ENCODE measurements around the gene SMARCA1.

DNA sequence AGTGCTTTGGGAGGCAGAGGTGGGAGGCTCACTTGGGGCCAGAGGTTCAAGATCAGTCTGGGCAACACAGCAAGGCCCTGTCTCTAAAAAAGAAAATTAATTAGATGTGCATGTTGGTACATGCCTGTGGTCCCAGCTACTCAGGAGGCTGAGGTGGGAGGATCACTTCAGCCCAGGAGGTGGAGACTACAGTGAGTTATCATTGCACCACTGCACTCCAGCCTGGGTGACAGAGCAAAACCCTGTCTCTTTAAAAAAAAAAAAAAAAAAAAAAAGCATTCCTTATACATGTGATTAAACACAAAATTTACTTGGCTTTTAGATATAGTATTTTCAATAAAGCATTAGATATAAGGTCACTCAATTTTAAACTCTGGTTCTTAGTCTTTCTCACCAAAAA is 34.9 kb downstream of the SMARCA1 start:
- TF ChIP-seq RFX5 (IDR thresholded peaks at IDR 0.05; ENCODE audit: low read depth, low read length) (no peak), REPIN1 (CRISPR knock-in tag; IDR thresholded peaks at IDR 0.05; ENCODE audit: borderline replicate concordance, low read depth) (no peak), CREB1 (IDR thresholded peaks at IDR 0.05) (no peak), CREB1 (CRISPR knock-in tag; IDR thresholded peaks at IDR 0.05) (no peak), SYNCRIP (IDR thresholded peaks at IDR 0.05; ENCODE audit: insufficient read depth, low read depth, low read length) (no peak), EP300 (IDR thresholded peaks at IDR 0.05; ENCODE audit: low read depth in 2 of 2, low read length in 2 of 2) (no peak), EP300 (CRISPR knock-in tag; IDR thresholded peaks at IDR 0.05; ENCODE audit: borderline replicate concordance) (no peak), TP53 (CRISPR knock-in tag; conservative IDR thresholded peaks at IDR 0.05) (no peak), BRCA1 (CRISPR knock-in tag; IDR thresholded peaks at IDR 0.05) (no peak), THYN1 (CRISPR knock-in tag; IDR thresholded peaks at IDR 0.05; ENCODE audit: borderline replicate concordance, low read depth) (no peak), CTCF (CRISPR knock-in tag; IDR thresholded peaks at IDR 0.05) (no peak), POLR2AphosphoS5 (IDR thresholded peaks at IDR 0.05; ENCODE audit: low read depth, low read length) (no peak), RBM22 (optimal IDR thresholded peaks at IDR 0.05; ENCODE audit: low read length) (no peak)
- TF ChIP-seq, protein P1, sequence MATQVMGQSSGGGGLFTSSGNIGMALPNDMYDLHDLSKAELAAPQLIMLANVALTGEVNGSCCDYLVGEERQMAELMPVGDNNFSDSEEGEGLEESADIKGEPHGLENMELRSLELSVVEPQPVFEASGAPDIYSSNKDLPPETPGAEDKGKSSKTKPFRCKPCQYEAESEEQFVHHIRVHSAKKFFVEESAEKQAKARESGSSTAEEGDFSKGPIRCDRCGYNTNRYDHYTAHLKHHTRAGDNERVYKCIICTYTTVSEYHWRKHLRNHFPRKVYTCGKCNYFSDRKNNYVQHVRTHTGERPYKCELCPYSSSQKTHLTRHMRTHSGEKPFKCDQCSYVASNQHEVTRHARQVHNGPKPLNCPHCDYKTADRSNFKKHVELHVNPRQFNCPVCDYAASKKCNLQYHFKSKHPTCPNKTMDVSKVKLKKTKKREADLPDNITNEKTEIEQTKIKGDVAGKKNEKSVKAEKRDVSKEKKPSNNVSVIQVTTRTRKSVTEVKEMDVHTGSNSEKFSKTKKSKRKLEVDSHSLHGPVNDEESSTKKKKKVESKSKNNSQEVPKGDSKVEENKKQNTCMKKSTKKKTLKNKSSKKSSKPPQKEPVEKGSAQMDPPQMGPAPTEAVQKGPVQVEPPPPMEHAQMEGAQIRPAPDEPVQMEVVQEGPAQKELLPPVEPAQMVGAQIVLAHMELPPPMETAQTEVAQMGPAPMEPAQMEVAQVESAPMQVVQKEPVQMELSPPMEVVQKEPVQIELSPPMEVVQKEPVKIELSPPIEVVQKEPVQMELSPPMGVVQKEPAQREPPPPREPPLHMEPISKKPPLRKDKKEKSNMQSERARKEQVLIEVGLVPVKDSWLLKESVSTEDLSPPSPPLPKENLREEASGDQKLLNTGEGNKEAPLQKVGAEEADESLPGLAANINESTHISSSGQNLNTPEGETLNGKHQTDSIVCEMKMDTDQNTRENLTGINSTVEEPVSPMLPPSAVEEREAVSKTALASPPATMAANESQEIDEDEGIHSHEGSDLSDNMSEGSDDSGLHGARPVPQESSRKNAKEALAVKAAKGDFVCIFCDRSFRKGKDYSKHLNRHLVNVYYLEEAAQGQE (IDR thresholded peaks at IDR 0.05; ENCODE audit: borderline replicate concordance in 1 of 2, low read depth in 1 of 2, low read length in 2 of 2), result no peak
